Smooth muscle cell (in vitro differentiated cells): ENCODE measurements around the gene MRGPRE. TPM values are rescaled to one million over a fixed set of nuclear protein-coding genes. Genes with fewer than 3 reads are reported as not detected.
A peak's percentile ranks its signal among the peaks of the same experiment; 100 is the strongest.

ENCODE experiments used
- DNase-seq: peaks from one replicate; lab custom pipeline; 2025; ENCODE audit not compliant: unreplicated experiment; lab: John Stamatoyannopoulos, UW
- H2AFZ ChIP-seq: fragments of 200-600 bp; sonication (generic); 2 replicates; pipeline ENCODE4 v1.6.0; 2016; ENCODE audit warnings: antibody characterized with exemption, low read depth, mild to moderate bottlenecking
- H3F3A ChIP-seq: fragments of 200-600 bp; sonication (generic); 2 replicates; pipeline ENCODE4 v1.6.0; 2017; ENCODE audit warnings: antibody characterized with exemption, low read depth
- H3K27ac ChIP-seq: fragments of 200-600 bp; sonication (generic); 2 replicates; pipeline ENCODE4 v1.5.1; 2016; ENCODE audit warnings: low read depth, mild to moderate bottlenecking
- H3K27me3 ChIP-seq: fragments of 200-600 bp; sonication (generic); 2 replicates; pipeline ENCODE4 v1.6.1; 2016; ENCODE audit warnings: low read depth, mild to moderate bottlenecking
- H3K36me3 ChIP-seq: fragments of 200-600 bp; sonication (generic); 2 replicates; pipeline ENCODE4 v1.5.1; 2016; ENCODE audit warnings: low read depth
- H3K4me1 ChIP-seq: fragments of 200-600 bp; sonication (generic); 2 replicates; pipeline ENCODE4 v1.5.1; 2016; ENCODE audit warnings: low read depth
- H3K4me2 ChIP-seq: fragments of 200-600 bp; sonication (generic); 2 replicates; pipeline ENCODE4 v1.6.0; 2016; ENCODE audit warnings: mild to moderate bottlenecking
- H3K4me3 ChIP-seq: fragments of 200-600 bp; sonication (generic); 2 replicates; pipeline ENCODE4 v1.5.1; 2016; ENCODE audit warnings: mild to moderate bottlenecking
- H3K79me2 ChIP-seq: fragments of 200-600 bp; sonication (generic); 2 replicates; pipeline ENCODE4 v1.6.0; 2016; ENCODE audit warnings: low read depth, mild to moderate bottlenecking
- H3K9ac ChIP-seq: fragments of 200-600 bp; sonication (generic); 2 replicates; pipeline ENCODE4 v1.6.0; 2016; ENCODE audit warnings: low read depth
- H3K9me3 ChIP-seq: fragments of 200-600 bp; sonication (generic); replicated peaks from 2 replicates; pipeline ENCODE4 v1.5.1; 2016; ENCODE audit warnings: low read depth
- H4K20me1 ChIP-seq: fragments of 200-600 bp; sonication (generic); 2 replicates; pipeline ENCODE4 v1.6.0; 2016; ENCODE audit warnings: low read depth
- WGBS: methylation state at CpG from one replicate; pipeline ENCODE4 v1.1.7; 2016; ENCODE audit warnings: low lambda C conversion rate; 5-methylcytosine and 5-hydroxymethylcytosine counted together
- polyA plus RNA-seq: library from polyadenylated mRNA; unstranded; fragments of >200 nt; fragmentation: Nextera tagmentation; extraction: Ambion mirVana; gene quantifications from 2 replicates; pipeline ENCODE4 v1.2.1, GENCODE V29; 2016
- total RNA-seq: library from RNA; depleted of rRNA; stranded (reverse); fragments of >200 nt; gene quantifications from 2 replicates; pipeline ENCODE4 v1.2.3, GENCODE V29; 2014
- TF ChIP-seq, protein P1 (sequence below): fragments of 200-600 bp; sonication (generic); IDR thresholded peaks from 2 replicates; pipeline ENCODE4 v1.5.1; 2017; ENCODE audit warnings: borderline replicate concordance, mild to moderate bottlenecking, antibody characterized with exemption; ENCODE audit not compliant: insufficient read depth, poor library complexity, severe bottlenecking

The MRGPRE gene
- total and polyA plus RNA-seq, 2 experiments from 2014 or later: not detected

DNA sequence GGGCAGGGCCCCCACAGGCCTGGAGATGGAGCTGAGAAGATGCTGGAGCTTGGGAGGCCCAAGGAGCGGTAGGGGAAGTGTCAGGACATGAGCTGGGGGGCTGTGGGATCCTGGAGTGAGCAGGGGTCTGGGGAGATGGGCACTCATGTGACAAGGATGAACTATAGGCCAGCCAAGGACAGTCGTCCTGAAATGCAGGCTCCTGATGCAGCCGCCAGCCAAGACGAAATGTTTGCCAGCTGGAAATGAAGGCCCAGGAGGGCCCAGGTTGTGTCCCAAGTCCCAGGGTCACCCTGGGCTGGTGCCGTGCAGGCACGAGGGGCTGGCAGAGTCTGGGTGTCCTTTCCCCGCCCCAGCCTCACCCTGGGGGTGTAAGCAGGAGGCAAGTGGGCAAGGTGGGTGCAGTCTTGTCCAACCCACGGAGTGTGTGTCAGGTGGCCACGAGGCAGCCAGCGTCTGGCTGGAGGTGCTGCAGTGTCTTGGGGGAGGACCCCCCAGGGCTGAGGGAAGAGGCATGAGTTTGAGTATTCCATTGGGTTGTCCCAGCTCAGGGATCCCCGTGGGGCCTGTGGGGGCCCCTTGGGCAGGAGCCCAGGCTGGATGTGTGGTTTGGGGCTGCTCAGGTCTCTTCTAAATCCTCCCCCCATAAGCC is 35.0 kb downstream of the MRGPRE start:
- no peaks in the 10 kb centered on the region for H3K9me3 ChIP-seq
- no peak overlapping the region for H2AFZ ChIP-seq

DNA sequence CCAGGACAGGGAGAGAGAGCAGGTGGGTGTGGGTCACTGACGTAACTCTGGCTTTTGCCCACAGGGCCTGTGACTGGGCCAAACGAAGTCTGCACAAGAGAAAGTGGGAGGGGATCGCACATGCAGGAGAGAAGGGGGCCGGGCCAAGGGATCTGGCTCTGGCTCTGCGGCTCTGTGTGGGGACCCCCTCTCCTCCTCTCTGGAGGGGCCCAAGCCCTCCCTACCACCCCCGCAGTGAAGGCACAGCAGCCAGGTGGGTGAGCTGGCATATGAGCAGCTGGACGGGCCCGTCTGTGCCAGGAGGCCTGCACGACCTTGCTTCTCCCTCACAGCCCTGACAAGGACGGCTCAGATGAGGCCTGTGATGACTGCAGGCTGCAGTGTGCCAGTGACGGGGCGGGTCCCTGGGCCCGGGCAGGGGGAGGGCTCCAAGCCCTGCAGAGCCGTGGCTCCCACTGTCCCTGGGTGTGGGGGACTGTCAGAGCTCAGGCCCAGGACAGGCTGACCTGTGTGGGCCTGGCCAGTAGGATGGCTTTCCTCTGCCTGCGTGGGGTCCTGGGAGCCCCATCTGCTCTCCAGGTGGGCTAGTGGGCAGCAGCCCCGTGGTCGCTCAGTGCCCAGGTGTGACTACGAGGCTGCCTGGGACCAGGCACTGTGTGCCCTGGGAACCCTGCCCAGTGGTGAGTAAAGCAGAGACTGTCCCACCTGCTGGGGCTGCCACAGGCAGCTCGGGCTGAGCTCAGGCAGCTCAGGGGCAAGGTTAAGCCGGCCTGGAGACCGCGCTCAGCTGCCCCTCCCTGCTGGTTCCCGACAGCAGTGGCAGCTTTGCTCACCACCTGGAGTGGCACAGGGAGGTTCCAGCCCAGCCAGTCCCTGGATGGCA is 35.8 kb downstream of the MRGPRE start:
- H3K9me3 ChIP-seq: no peaks in the 10 kb centered on the region
- no peaks in the 10 kb centered on the region for H3K36me3 ChIP-seq
- H3K4me1 ChIP-seq: no peaks in the 10 kb centered on the region
- TF ChIP-seq, protein P1, sequence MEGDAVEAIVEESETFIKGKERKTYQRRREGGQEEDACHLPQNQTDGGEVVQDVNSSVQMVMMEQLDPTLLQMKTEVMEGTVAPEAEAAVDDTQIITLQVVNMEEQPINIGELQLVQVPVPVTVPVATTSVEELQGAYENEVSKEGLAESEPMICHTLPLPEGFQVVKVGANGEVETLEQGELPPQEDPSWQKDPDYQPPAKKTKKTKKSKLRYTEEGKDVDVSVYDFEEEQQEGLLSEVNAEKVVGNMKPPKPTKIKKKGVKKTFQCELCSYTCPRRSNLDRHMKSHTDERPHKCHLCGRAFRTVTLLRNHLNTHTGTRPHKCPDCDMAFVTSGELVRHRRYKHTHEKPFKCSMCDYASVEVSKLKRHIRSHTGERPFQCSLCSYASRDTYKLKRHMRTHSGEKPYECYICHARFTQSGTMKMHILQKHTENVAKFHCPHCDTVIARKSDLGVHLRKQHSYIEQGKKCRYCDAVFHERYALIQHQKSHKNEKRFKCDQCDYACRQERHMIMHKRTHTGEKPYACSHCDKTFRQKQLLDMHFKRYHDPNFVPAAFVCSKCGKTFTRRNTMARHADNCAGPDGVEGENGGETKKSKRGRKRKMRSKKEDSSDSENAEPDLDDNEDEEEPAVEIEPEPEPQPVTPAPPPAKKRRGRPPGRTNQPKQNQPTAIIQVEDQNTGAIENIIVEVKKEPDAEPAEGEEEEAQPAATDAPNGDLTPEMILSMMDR: no peak
- H3K27me3 ChIP-seq: peaks cover 18% of the 10 kb centered on the region
- no peaks in the 10 kb centered on the region for H4K20me1 ChIP-seq
- no peaks in the 10 kb centered on the region for H3K79me2 ChIP-seq
- no peak overlapping the region for H2AFZ ChIP-seq
- H3K9ac ChIP-seq: no peak overlapping the region
- H3F3A ChIP-seq: no peaks in the 10 kb centered on the region
- no peak overlapping the region for H3K4me2 ChIP-seq
- no peak for DNase-seq
- no peak overlapping the region for H3K27ac ChIP-seq
- H3K4me3 ChIP-seq: no peak overlapping the region
- WGBS: 93% methylated on average over 23 of the region's 23 CpGs

More for the DNA sequence above, 35.0 kb downstream of the MRGPRE start:
- H3F3A ChIP-seq: no peaks in the 10 kb centered on the region
- no peaks in the 10 kb centered on the region for H3K79me2 ChIP-seq
- no peak overlapping the region for H3K4me2 ChIP-seq
- H3K27ac ChIP-seq: no peak overlapping the region
- 87% methylated on average over 11 of the region's 11 CpGs for WGBS
- TF ChIP-seq, protein P1: no peak
- H3K36me3 ChIP-seq: no peaks in the 10 kb centered on the region
- no peak overlapping the region for H3K9ac ChIP-seq
- no peak for DNase-seq
- peaks cover 25% of the 10 kb centered on the region for H3K27me3 ChIP-seq
- H4K20me1 ChIP-seq: no peaks in the 10 kb centered on the region
- H3K4me3 ChIP-seq: no peak overlapping the region
- H3K4me1 ChIP-seq: no peaks in the 10 kb centered on the region

DNA sequence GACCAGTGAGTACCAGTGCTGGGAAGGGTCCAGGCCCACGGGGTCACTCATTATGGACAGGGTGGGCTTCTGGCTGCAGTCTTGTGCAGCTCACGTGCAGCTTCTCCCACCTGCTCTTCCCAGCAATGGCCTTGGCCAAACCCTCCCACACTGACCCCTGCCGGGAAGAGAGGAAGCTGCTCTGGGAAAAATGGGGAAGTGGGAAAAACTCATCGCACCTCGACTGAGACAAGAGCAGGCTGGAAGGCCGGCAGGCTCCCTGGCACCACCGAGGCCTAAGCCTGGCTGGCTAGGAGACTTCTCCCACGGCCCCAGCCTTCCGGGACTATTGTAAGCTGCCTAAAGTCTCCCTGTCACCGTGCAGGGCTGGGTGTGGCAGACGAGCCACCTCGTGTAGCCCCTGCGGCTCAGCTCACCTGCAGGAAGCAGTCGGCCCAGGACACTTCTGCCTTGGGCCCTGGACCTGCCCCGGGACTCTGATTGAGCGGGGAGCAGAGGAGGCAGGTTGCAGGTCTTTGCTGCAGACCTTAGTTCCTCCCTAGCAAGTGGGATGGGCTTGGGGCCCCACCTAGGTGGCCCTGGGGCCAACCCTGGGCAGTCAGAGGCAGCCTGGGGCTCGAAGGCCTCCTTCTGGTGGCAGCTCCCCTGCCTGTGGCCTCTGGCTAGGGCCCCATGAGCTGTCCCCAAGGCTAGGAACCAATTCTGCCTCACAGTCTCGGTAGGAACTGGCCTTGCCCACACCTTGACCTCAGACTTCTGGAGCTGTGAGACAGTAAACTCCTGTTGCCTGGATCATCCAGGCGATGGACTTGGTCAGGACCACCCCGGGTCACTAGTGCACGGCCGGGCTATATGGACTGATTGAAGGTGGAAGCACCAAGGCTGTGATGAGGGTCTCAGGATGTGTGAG is 36.7 kb downstream of the MRGPRE start:
- no peaks in the 10 kb centered on the region for H3K4me1 ChIP-seq
- no peaks in the 10 kb centered on the region for H3F3A ChIP-seq
- H3K9ac ChIP-seq: no peak overlapping the region
- DNase-seq: no peak
- no peak overlapping the region for H2AFZ ChIP-seq
- no peaks in the 10 kb centered on the region for H3K79me2 ChIP-seq
- WGBS: 85% methylated on average over 22 of the region's 22 CpGs
- TF ChIP-seq, protein P1: peak; percentile 30
- H3K36me3 ChIP-seq: no peaks in the 10 kb centered on the region
- H3K4me2 ChIP-seq: no peak overlapping the region
- H3K9me3 ChIP-seq: no peaks in the 10 kb centered on the region
- no peak overlapping the region for H3K4me3 ChIP-seq
- no peaks in the 10 kb centered on the region for H4K20me1 ChIP-seq
- peaks cover 9% of the 10 kb centered on the region for H3K27me3 ChIP-seq
- no peak overlapping the region for H3K27ac ChIP-seq
